ENCODE measurements around the gene TGFA. TPM values are rescaled to one million over a fixed set of nuclear protein-coding genes. Genes with fewer than 3 reads are reported as not detected.

Gene TGFA
- total RNA-seq, 1 experiment from 2014 or later = 50.1 TPM

GRCh38 chr2:70510313-70510712, 43.3 kb downstream of the TGFA start (continued):
- TF ChIP-seq, protein P1, sequence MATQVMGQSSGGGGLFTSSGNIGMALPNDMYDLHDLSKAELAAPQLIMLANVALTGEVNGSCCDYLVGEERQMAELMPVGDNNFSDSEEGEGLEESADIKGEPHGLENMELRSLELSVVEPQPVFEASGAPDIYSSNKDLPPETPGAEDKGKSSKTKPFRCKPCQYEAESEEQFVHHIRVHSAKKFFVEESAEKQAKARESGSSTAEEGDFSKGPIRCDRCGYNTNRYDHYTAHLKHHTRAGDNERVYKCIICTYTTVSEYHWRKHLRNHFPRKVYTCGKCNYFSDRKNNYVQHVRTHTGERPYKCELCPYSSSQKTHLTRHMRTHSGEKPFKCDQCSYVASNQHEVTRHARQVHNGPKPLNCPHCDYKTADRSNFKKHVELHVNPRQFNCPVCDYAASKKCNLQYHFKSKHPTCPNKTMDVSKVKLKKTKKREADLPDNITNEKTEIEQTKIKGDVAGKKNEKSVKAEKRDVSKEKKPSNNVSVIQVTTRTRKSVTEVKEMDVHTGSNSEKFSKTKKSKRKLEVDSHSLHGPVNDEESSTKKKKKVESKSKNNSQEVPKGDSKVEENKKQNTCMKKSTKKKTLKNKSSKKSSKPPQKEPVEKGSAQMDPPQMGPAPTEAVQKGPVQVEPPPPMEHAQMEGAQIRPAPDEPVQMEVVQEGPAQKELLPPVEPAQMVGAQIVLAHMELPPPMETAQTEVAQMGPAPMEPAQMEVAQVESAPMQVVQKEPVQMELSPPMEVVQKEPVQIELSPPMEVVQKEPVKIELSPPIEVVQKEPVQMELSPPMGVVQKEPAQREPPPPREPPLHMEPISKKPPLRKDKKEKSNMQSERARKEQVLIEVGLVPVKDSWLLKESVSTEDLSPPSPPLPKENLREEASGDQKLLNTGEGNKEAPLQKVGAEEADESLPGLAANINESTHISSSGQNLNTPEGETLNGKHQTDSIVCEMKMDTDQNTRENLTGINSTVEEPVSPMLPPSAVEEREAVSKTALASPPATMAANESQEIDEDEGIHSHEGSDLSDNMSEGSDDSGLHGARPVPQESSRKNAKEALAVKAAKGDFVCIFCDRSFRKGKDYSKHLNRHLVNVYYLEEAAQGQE (IDR thresholded peaks at IDR 0.05; ENCODE audit: low read depth) = no peak

DNA sequence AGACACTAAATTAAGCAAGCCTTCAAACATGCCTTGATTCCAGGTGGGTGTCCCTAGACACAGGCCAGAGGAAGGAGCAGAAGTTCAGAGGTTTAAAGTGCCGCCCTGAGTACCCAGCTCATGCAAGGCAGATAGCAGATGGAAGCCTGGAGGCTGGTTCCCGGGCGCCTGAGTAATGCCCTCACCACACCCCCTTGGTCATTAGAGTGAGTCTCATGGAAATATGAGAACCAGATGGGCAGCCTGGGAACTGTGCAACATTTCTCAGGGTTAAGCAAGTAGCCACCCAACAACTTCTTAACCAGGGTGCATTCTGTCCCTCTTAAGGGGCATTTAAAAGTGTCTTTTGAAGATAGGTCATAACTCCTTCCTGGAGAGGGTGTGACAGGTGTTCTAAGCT, 44.1 kb downstream of the TGFA start:
- DNase-seq (ENCODE audit: low read depth, low spot score) = no peak
- no peak overlapping the region for H3K4me2 ChIP-seq (ENCODE audit: low read length)
- POLR2A ChIA-PET = no interaction called here
- H4K20me1 ChIP-seq (ENCODE audit: insufficient read depth) = no peaks in the 10 kb centered on the region
- TF ChIP-seq, protein P2, sequence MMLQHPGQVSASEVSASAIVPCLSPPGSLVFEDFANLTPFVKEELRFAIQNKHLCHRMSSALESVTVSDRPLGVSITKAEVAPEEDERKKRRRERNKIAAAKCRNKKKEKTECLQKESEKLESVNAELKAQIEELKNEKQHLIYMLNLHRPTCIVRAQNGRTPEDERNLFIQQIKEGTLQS (IDR thresholded peaks at IDR 0.05) = no peak
- TF ChIP-seq CEBPB (IDR thresholded peaks at IDR 0.05; ENCODE audit: low read depth) (no peak), ELF1 (IDR thresholded peaks at IDR 0.05; ENCODE audit: borderline replicate concordance, low read depth) (no peak), ZFX (IDR thresholded peaks at IDR 0.05) (no peak), SRF (IDR thresholded peaks at IDR 0.05; ENCODE audit: low read depth) (no peak), EZH2 (IDR thresholded peaks at IDR 0.05) (no peak), TCF7L2 (IDR thresholded peaks at IDR 0.05; ENCODE audit: borderline replicate concordance, extremely low read depth, insufficient read depth, insufficient read length) (no peak), POLR2A (IDR thresholded peaks at IDR 0.05; ENCODE audit: borderline replicate concordance, extremely low read depth, insufficient read depth, insufficient read length) (no peak), ZBTB33 (IDR thresholded peaks at IDR 0.05; ENCODE audit: extremely low read depth, insufficient replicate concordance, low read length) (no peak), RAD21 (IDR thresholded peaks at IDR 0.05; ENCODE audit: low read depth) (no peak), CBX3 (IDR thresholded peaks at IDR 0.05; ENCODE audit: low read depth) (no peak)
- intact Hi-C loops (cut with micrococcal nuclease) = no loop called here
- no TSS peak for BruUV-seq (replicated peaks)
- H3K4me3 ChIP-seq (replicated peaks in 1 of 2; ENCODE audit: low read depth in 1 of 2, low read length in 2 of 2) = no peak overlapping the region
- no peak overlapping the region for H3K9ac ChIP-seq (ENCODE audit: low read length)
- no peak overlapping the region for H2AFZ ChIP-seq (ENCODE audit: low read depth, low read length, poor library complexity, severe bottlenecking)
- H3K9me3 ChIP-seq (ENCODE audit: control insufficient read depth in 1 of 2, insufficient read depth in 1 of 2, low read depth in 1 of 2, low read length in 2 of 2) = no peaks in the 10 kb centered on the region
- H3K4me1 ChIP-seq (ENCODE audit: control insufficient read depth in 1 of 2, insufficient read depth in 2 of 2, low read length in 2 of 2) = peaks cover 19 to 32% of the 10 kb centered on the region in 2 experiments
- peaks cover 0 to 5% of the 10 kb centered on the region in 2 experiments; a peak in 1 of 4 replicates for H3K36me3 ChIP-seq (ENCODE audit: control insufficient read depth in 1 of 2, insufficient read depth in 2 of 2, low read length in 2 of 2)
- H3K79me2 ChIP-seq (ENCODE audit: insufficient read depth, low read length) = peaks cover under 1% of the 10 kb centered on the region
- CTCF ChIA-PET = no interaction called here
- RAD21 ChIA-PET (ENCODE audit: low non-redundant PET in 1 of 2, low total read pairs in 2 of 2, uncharacterized antibody in 2 of 2, unreplicated experiment in 2 of 2) = no interaction called here
- H3K27ac ChIP-seq (ENCODE audit: low read depth, low read length) = no peak overlapping the region
- no peak for ATAC-seq
- no peaks in the 10 kb centered on the region for H3K9me2 ChIP-seq (ENCODE audit: insufficient read depth)
- H3K27me3 ChIP-seq (ENCODE audit: insufficient read depth, low read length) = no peaks in the 10 kb centered on the region

Measured in HCT116 (cell line).